ENCODE data around the gene ZNF442. TPM values are rescaled to one million over a fixed set of nuclear protein-coding genes. Genes with fewer than 3 reads are reported as not detected.
"Not testable (repeated sequence)": the region's sequence is repeated elsewhere in the genome, so short reads cannot be mapped to it uniquely, and the experiment has no call there.

Gene ZNF442
- total RNA-seq, 3 donors from 2014 or later (not counting 1 experiment from before 2014, with no cell fraction given): 1.4 to 3.4 (median 2.8) TPM

GRCh38 chr19:12364391-12365235, 870 bp downstream of the ZNF442 start:
- peaks cover 13% of the 10 kb centered on the region for H3K4me1 ChIP-seq (ENCODE audit: control insufficient read depth, insufficient read depth, low read length)
- H3K27me3 ChIP-seq (ENCODE audit: control insufficient read depth, insufficient read depth, low read length): no peaks in the 10 kb centered on the region
- no peaks in the 10 kb centered on the region for H3K9me3 ChIP-seq (ENCODE audit: control insufficient read depth, insufficient read depth, low read length)
- WGBS (ENCODE audit: insufficient coverage): 11% methylated on average over 28 of the region's 28 CpGs
- peak overlapping the region; percentile 69 for H3K4me3 ChIP-seq (ENCODE audit: low read length)
- H3K4me1 Mint-ChIP-seq: peaks cover 20 to 27% of the 10 kb centered on the region in 2 donors
- no peak overlapping the region for H3K27ac ChIP-seq (ENCODE audit: low read length)
- peak in 1 of 2 donors; percentile 19 for DNase-seq
- intact Hi-C loops (cut with micrococcal nuclease): loop anchor here (1.0 kb wide), 1 partner anchor 31 kb away; the partner anchor contains the start of gene ZNF563
- H3K36me3 Mint-ChIP-seq: no peaks in the 10 kb centered on the region
- no peaks in the 10 kb centered on the region for H3K27me3 Mint-ChIP-seq (ENCODE audit: low read depth in 2 of 2)
- H3K9me3 Mint-ChIP-seq: no peaks in the 10 kb centered on the region
- peak overlapping the region in 1 of 2 donors; percentile 94 for H3K27ac Mint-ChIP-seq
- ATAC-seq: no peak
- TF ChIP-seq CTCF (IDR thresholded peaks at IDR 0.05): no peak
- H3K4me3 Mint-ChIP-seq: peak overlapping the region; percentile 93
- H3K36me3 ChIP-seq (ENCODE audit: control insufficient read depth, insufficient read depth, low read length): no peaks in the 10 kb centered on the region

- H3K27ac Mint-ChIP-seq; H3K36me3 ChIP-seq (ENCODE audit: control insufficient read depth, insufficient read depth, low read length); H3K36me3 Mint-ChIP-seq; H3K27ac ChIP-seq (ENCODE audit: low read length); H3K4me3 Mint-ChIP-seq; H3K9me3 Mint-ChIP-seq; DNase-seq; H3K27me3 Mint-ChIP-seq (ENCODE audit: low read depth in 2 of 2); H3K27me3 ChIP-seq (ENCODE audit: control insufficient read depth, insufficient read depth, low read length); ATAC-seq; intact Hi-C loops (cut with micrococcal nuclease); H3K4me3 ChIP-seq (ENCODE audit: low read length); H3K9me3 ChIP-seq (ENCODE audit: control insufficient read depth, insufficient read depth, low read length): not testable (repeated sequence)
- 97% methylated on average over 30 of the region's 30 CpGs for WGBS (ENCODE audit: insufficient coverage)
- H3K4me1 Mint-ChIP-seq: peaks cover 20 to 31% of the 10 kb centered on the region in 2 donors
- peaks cover 13% of the 10 kb centered on the region for H3K4me1 ChIP-seq (ENCODE audit: control insufficient read depth, insufficient read depth, low read length)
Measured at GRCh38 chr19:12362236-12362635, 3.2 kb downstream of the ZNF442 start.

- Mint-ChIP-seq H3K4me1 (no peaks in the 10 kb centered on the region), H3K4me3 (no peak overlapping the region), H3K9me3 (peaks cover 7 to 24% of the 10 kb centered on the region in 2 donors), H3K36me3 (peaks cover 31% of the 10 kb centered on the region), H3K27me3 (ENCODE audit: low read depth in 2 of 2) (no peaks in the 10 kb centered on the region), H3K27ac (no peak overlapping the region)
- 97% methylated on average over 2 of the region's 4 CpGs for whole genome bisulfite sequencing (ENCODE audit: insufficient coverage)
- Histone ChIP-seq H3K36me3 (ENCODE audit: control insufficient read depth, insufficient read depth, low read length) (peaks cover 2% of the 10 kb centered on the region), H3K9me3 (ENCODE audit: control insufficient read depth, insufficient read depth, low read length) (peaks cover 21% of the 10 kb centered on the region), H3K27ac (ENCODE audit: low read length) (no peak overlapping the region), H3K4me3 (ENCODE audit: low read length) (no peak overlapping the region), H3K4me1 (ENCODE audit: control insufficient read depth, insufficient read depth, low read length) (no peaks in the 10 kb centered on the region), H3K27me3 (ENCODE audit: control insufficient read depth, insufficient read depth, low read length) (no peaks in the 10 kb centered on the region)
- DNase-seq (no peak), ATAC-seq (no peak)
- intact Hi-C loops (cut with micrococcal nuclease): no loop called here
- no peak for TF ChIP-seq CTCF (IDR thresholded peaks at IDR 0.05)
Measured at GRCh38 chr19:12353375-12353774, 12.1 kb downstream of the ZNF442 start.

- DNase-seq (no peak), ATAC-seq (no peak)
- Histone ChIP-seq H3K27me3 (ENCODE audit: control insufficient read depth, insufficient read depth, low read length) (no peaks in the 10 kb centered on the region), H3K36me3 (ENCODE audit: control insufficient read depth, insufficient read depth, low read length) (peaks cover 2% of the 10 kb centered on the region), H3K9me3 (ENCODE audit: control insufficient read depth, insufficient read depth, low read length) (peaks cover 21% of the 10 kb centered on the region), H3K4me3 (ENCODE audit: low read length) (no peak overlapping the region), H3K4me1 (ENCODE audit: control insufficient read depth, insufficient read depth, low read length) (no peaks in the 10 kb centered on the region), H3K27ac (ENCODE audit: low read length) (no peak overlapping the region)
- H3K4me1 Mint-ChIP-seq: no peaks in the 10 kb centered on the region
- H3K27ac Mint-ChIP-seq: no peak overlapping the region
- intact Hi-C loops (cut with micrococcal nuclease): no loop called here
- no peak for TF ChIP-seq CTCF (IDR thresholded peaks at IDR 0.05)
- H3K36me3 Mint-ChIP-seq: peaks cover 31% of the 10 kb centered on the region
- H3K27me3 Mint-ChIP-seq (ENCODE audit: low read depth in 2 of 2): no peaks in the 10 kb centered on the region
- 79% methylated on average over 2 of the region's 5 CpGs for WGBS (ENCODE audit: insufficient coverage)
- no peak overlapping the region for H3K4me3 Mint-ChIP-seq
- H3K9me3 Mint-ChIP-seq: peaks cover 7 to 24% of the 10 kb centered on the region in 2 donors
Measured at GRCh38 chr19:12350890-12351197, 14.6 kb downstream of the ZNF442 start.
